Keratinocyte (primary cell): ENCODE measurements around the gene DMC1.

ENCODE experiments used
- EZH2 ChIP-seq: IDR thresholded peaks from one replicate; pipeline ENCODE4 v1.6.1; 2012; ENCODE audit warnings: inconsistent platforms, mild to moderate bottlenecking, low read length, moderate library complexity
- TF ChIP-seq, protein P1 (sequence below), 3 experiments: IDR thresholded peaks in 1 of 3; conservative IDR thresholded peaks in 1 of 3; optimal IDR thresholded peaks in 1 of 3; 2 replicates in 2 of 3; 3 replicates in 1 of 3; pipeline versions ENCODE3 to v1.5.1; 2011; ENCODE audit warnings: low read length in 3 of 3, mild to moderate bottlenecking in 3 of 3, moderate library complexity in 2 of 3, control low read depth in 1 of 3, inconsistent platforms in 1 of 3; ENCODE audit not compliant: insufficient read depth in 2 of 3; ENCODE audit errors: extremely low read depth in 1 of 3

GRCh38 chr22:38599466-38599865, 29.5 kb upstream of the DMC1 start:
- TF ChIP-seq, protein P1, sequence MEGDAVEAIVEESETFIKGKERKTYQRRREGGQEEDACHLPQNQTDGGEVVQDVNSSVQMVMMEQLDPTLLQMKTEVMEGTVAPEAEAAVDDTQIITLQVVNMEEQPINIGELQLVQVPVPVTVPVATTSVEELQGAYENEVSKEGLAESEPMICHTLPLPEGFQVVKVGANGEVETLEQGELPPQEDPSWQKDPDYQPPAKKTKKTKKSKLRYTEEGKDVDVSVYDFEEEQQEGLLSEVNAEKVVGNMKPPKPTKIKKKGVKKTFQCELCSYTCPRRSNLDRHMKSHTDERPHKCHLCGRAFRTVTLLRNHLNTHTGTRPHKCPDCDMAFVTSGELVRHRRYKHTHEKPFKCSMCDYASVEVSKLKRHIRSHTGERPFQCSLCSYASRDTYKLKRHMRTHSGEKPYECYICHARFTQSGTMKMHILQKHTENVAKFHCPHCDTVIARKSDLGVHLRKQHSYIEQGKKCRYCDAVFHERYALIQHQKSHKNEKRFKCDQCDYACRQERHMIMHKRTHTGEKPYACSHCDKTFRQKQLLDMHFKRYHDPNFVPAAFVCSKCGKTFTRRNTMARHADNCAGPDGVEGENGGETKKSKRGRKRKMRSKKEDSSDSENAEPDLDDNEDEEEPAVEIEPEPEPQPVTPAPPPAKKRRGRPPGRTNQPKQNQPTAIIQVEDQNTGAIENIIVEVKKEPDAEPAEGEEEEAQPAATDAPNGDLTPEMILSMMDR (optimal IDR thresholded peaks at IDR 0.05 in 1 of 3, IDR thresholded peaks at IDR 0.05 in 1 of 3, conservative IDR thresholded peaks at IDR 0.05 in 1 of 3; ENCODE audit: extremely low read depth in 1 of 3, insufficient read depth in 2 of 3, low read length in 3 of 3) = no peak
- no peak for TF ChIP-seq EZH2
